Progenitor cell of endocrine pancreas (in vitro differentiated cells): Measurements from ENCODE around the gene STX8. TPM values are rescaled to one million over a fixed set of nuclear protein-coding genes. Genes with fewer than 3 reads are reported as not detected.
A peak's percentile ranks its signal among the peaks of the same experiment; 100 is the strongest.

Experiments
- DNase-seq: peaks from one replicate; pipeline ENCODE4 v3.0.0; 2021; ENCODE audit warnings: low spot score; ENCODE audit not compliant: unreplicated experiment
- H3K27ac Mint-ChIP-seq: 2 replicates; pipeline ENCODE4 v1.8.0; 2021; ENCODE audit warnings: mild to moderate bottlenecking, moderate library complexity, mixed read lengths
- H3K27me3 Mint-ChIP-seq: 2 replicates; pipeline ENCODE4 v1.8.0; 2021; ENCODE audit warnings: mixed read lengths
- H3K36me3 Mint-ChIP-seq: 2 replicates; pipeline ENCODE4 v1.8.0; 2022; ENCODE audit warnings: mixed read lengths; ENCODE audit not compliant: insufficient read depth
- H3K4me1 Mint-ChIP-seq: 2 replicates; pipeline ENCODE4 v1.8.0; 2021; ENCODE audit warnings: low read depth, mixed read lengths
- H3K4me3 Mint-ChIP-seq: 2 replicates; pipeline ENCODE4 v1.8.0; 2021; ENCODE audit warnings: low read depth, mild to moderate bottlenecking, moderate library complexity, mixed read lengths
- H3K9me3 Mint-ChIP-seq: 2 replicates; pipeline ENCODE4 v1.8.0; 2021; ENCODE audit warnings: low read depth, mixed read lengths
- CTCF ChIP-seq: fragments of 200-600 bp; sonication (generic); IDR thresholded peaks from one replicate; pipeline ENCODE4 v1.5.0; 2021; ENCODE audit warnings: antibody characterized with exemption, mild to moderate bottlenecking; ENCODE audit not compliant: unreplicated experiment
- total RNA-seq: library from RNA; stranded (reverse); gene quantifications from 2 replicates; pipeline ENCODE4 v1.2.1, GENCODE V29; 2021

Gene STX8
- total RNA-seq, 1 donor from 2014 or later, result 63.4 TPM

DNA sequence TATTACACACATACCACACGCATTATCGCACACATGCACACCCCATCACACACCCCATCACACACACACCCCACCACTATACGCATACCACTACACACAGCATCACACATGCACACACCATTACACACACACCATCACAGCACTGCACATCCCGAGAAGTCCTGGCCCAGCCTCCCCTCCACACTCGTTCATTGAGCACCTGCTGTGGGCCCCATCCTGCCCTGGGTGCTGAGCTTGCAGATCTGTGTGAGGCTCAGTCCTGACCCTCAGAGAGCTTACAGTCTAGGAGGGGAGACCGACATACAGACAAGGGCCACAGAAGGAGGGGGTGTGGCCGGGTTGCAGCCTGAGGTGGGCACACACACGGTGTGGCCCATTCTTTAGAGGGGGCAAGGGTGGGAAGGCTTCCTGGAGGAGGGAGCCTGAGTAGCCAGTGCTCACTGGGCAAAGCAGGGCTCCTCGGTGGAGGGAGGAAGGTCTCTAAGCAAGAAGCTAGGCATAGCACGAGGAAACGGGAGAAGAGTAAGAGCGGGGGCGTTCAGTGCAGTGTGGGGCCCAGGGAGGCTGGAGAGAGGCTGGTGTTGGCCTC is 347.7 kb downstream of the STX8 start:
- H3K4me1 Mint-ChIP-seq, result no peaks in the 10 kb centered on the region
- no peaks in the 10 kb centered on the region for H3K9me3 Mint-ChIP-seq
- no peaks in the 10 kb centered on the region for H3K36me3 Mint-ChIP-seq
- H3K27me3 Mint-ChIP-seq, result peaks cover 26% of the 10 kb centered on the region
- TF ChIP-seq CTCF, result no peak
- DNase-seq, result no peak
- no peak overlapping the region for H3K4me3 Mint-ChIP-seq
- no peak overlapping the region for H3K27ac Mint-ChIP-seq

GRCh38 chr17:9226794-9227135 is 348.9 kb downstream of the STX8 start:
- no peak overlapping the region for H3K27ac Mint-ChIP-seq
- no peak for TF ChIP-seq CTCF
- no peak for DNase-seq
- H3K36me3 Mint-ChIP-seq, result no peaks in the 10 kb centered on the region
- peaks cover 31% of the 10 kb centered on the region for H3K27me3 Mint-ChIP-seq
- no peaks in the 10 kb centered on the region for H3K9me3 Mint-ChIP-seq
- H3K4me3 Mint-ChIP-seq, result no peak overlapping the region
- no peaks in the 10 kb centered on the region for H3K4me1 Mint-ChIP-seq

- Mint-ChIP-seq H3K27me3 (peaks cover 31% of the 10 kb centered on the region), H3K36me3 (no peaks in the 10 kb centered on the region), H3K4me1 (no peaks in the 10 kb centered on the region), H3K27ac (no peak overlapping the region), H3K9me3 (no peaks in the 10 kb centered on the region), H3K4me3 (no peak overlapping the region)
- no peak for DNase-seq
- TF ChIP-seq CTCF, result no peak
Observed at GRCh38 chr17:9226130-9226793, 349.4 kb downstream of the STX8 start.

DNA sequence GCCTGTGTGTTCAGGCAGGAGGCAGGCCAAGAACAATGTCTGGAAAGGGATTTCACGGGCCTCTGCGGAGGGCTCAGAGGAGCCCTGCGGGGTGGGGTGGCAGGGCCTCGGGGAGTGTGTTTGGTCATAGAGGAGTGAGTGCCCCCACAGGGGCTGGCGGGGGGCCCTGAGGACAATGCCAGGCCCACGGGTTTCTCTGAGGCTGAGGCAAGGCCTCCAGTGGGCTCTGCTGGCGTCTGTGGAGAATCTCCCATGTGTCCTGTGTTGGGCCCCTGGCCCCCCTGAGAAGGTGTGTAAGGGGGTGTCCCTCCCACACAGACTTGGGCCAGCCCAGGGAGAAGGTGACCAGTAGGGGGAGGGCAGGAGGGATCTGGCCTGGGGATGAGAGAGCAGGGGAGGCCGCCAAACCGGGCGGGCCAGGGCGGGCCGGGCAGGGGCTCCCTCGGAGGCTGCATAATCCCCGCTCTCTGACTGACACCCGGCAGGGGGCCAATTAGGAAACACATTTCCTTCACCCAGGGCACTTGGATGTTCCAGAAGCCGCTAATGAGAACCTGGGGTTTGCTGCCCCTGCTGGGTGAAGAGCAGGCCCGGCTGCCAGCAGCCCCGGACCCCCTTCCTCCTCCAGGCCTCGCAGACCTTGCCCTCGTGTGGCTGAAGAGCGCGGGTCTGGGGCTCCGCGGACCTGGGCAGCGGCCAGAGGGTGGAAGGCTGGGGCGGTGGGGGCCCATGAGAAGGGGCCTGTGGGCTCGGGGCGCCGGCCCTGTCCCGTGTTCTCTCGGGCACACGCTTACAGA is 350.1 kb downstream of the STX8 start:
- H3K36me3 Mint-ChIP-seq, result no peaks in the 10 kb centered on the region
- DNase-seq, result no peak

More for the DNA sequence above, 350.1 kb downstream of the STX8 start:
- peaks cover 31% of the 10 kb centered on the region for H3K27me3 Mint-ChIP-seq
- peak; percentile 46 for TF ChIP-seq CTCF
- H3K9me3 Mint-ChIP-seq, result no peaks in the 10 kb centered on the region
- no peak overlapping the region for H3K4me3 Mint-ChIP-seq
- peaks cover 1% of the 10 kb centered on the region for H3K4me1 Mint-ChIP-seq
- no peak overlapping the region for H3K27ac Mint-ChIP-seq
